ENCODE results near the gene GIPC2.

The GIPC2 gene

GRCh38 chr1:78060857-78061563 is 15.2 kb downstream of the GIPC2 start:
- TF ChIP-seq TCF12 (IDR thresholded peaks at IDR 0.05; ENCODE audit: low read depth): no peak
- no peak for TF ChIP-seq YY1 (IDR thresholded peaks at IDR 0.05; ENCODE audit: low read depth)
- TF ChIP-seq CEBPB (IDR thresholded peaks at IDR 0.05): no peak
- no peak for TF ChIP-seq RAD21 (IDR thresholded peaks at IDR 0.05; ENCODE audit: low read depth)
- no peak for TF ChIP-seq TEAD4 (IDR thresholded peaks at IDR 0.05)
- TF ChIP-seq MAX (IDR thresholded peaks at IDR 0.05): no peak
- TF ChIP-seq EP300 (IDR thresholded peaks at IDR 0.05; ENCODE audit: borderline replicate concordance): no peak
- no peak for TF ChIP-seq TAF1 (IDR thresholded peaks at IDR 0.05; ENCODE audit: low read depth)
- TF ChIP-seq, protein P1, sequence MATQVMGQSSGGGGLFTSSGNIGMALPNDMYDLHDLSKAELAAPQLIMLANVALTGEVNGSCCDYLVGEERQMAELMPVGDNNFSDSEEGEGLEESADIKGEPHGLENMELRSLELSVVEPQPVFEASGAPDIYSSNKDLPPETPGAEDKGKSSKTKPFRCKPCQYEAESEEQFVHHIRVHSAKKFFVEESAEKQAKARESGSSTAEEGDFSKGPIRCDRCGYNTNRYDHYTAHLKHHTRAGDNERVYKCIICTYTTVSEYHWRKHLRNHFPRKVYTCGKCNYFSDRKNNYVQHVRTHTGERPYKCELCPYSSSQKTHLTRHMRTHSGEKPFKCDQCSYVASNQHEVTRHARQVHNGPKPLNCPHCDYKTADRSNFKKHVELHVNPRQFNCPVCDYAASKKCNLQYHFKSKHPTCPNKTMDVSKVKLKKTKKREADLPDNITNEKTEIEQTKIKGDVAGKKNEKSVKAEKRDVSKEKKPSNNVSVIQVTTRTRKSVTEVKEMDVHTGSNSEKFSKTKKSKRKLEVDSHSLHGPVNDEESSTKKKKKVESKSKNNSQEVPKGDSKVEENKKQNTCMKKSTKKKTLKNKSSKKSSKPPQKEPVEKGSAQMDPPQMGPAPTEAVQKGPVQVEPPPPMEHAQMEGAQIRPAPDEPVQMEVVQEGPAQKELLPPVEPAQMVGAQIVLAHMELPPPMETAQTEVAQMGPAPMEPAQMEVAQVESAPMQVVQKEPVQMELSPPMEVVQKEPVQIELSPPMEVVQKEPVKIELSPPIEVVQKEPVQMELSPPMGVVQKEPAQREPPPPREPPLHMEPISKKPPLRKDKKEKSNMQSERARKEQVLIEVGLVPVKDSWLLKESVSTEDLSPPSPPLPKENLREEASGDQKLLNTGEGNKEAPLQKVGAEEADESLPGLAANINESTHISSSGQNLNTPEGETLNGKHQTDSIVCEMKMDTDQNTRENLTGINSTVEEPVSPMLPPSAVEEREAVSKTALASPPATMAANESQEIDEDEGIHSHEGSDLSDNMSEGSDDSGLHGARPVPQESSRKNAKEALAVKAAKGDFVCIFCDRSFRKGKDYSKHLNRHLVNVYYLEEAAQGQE (IDR thresholded peaks at IDR 0.05; ENCODE audit: low read depth): no peak
- TF ChIP-seq FOXM1 (IDR thresholded peaks at IDR 0.05; ENCODE audit: borderline replicate concordance, low read depth): no peak
- no peak for TF ChIP-seq CREB1 (IDR thresholded peaks at IDR 0.05; ENCODE audit: low read depth)
- TF ChIP-seq NFIC (IDR thresholded peaks at IDR 0.05): no peak
- no peak for TF ChIP-seq ZBTB7A (IDR thresholded peaks at IDR 0.05; ENCODE audit: low read depth)
- no peak for TF ChIP-seq USF1 (IDR thresholded peaks at IDR 0.05)
- no peak for TF ChIP-seq EGR1 (IDR thresholded peaks at IDR 0.05)

DNA sequence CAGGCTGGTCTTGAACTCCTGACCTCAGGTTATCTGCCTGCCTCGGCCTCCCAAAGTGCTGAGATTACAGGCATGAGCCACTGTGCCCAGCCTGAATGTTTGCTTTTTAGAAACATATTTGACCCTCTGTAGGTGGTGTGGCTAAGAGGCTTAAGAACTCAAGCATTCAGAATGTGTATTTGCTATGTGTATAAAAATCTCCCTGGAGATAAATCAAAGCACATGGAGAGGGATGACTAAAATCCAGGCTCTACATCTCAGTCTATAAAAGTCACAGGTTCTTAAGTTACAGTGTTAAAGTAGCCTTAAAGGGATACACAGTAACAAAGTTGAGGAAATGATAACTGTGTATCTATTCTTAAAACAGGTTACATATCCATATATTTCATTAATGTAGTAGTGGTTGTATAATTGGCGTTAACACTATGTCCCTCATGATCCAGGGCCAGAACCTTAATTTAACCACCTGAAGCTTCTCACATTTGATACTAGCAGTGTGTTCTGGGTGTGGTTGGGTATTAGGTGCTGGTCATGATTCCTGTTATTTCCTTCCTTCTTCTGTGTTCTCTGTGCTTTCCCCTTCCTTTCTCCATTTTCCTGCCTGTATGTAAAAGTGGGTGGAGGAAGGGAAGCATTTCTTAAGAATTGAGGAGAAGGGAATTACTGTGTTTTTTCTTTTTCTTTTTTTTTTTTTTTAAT is 16.2 kb downstream of the GIPC2 start:
- TF ChIP-seq, protein P1 (IDR thresholded peaks at IDR 0.05; ENCODE audit: low read depth): no peak
- no peak for TF ChIP-seq FOXM1 (IDR thresholded peaks at IDR 0.05; ENCODE audit: borderline replicate concordance, low read depth)
- no peak for TF ChIP-seq RAD21 (IDR thresholded peaks at IDR 0.05; ENCODE audit: low read depth)
- TF ChIP-seq EP300 (IDR thresholded peaks at IDR 0.05; ENCODE audit: borderline replicate concordance): no peak
- TF ChIP-seq USF1 (IDR thresholded peaks at IDR 0.05): no peak
- TF ChIP-seq NFIC (IDR thresholded peaks at IDR 0.05): no peak
- TF ChIP-seq TCF12 (IDR thresholded peaks at IDR 0.05; ENCODE audit: low read depth): no peak
- TF ChIP-seq CREB1 (IDR thresholded peaks at IDR 0.05; ENCODE audit: low read depth): no peak
- no peak for TF ChIP-seq YY1 (IDR thresholded peaks at IDR 0.05; ENCODE audit: low read depth)
- TF ChIP-seq MAX (IDR thresholded peaks at IDR 0.05): no peak
- no peak for TF ChIP-seq TAF1 (IDR thresholded peaks at IDR 0.05; ENCODE audit: low read depth)
- no peak for TF ChIP-seq EGR1 (IDR thresholded peaks at IDR 0.05)
- no peak for TF ChIP-seq TEAD4 (IDR thresholded peaks at IDR 0.05)
- TF ChIP-seq CEBPB (IDR thresholded peaks at IDR 0.05): no peak
- TF ChIP-seq ZBTB7A (IDR thresholded peaks at IDR 0.05; ENCODE audit: low read depth): no peak

- TF ChIP-seq, protein P1 (IDR thresholded peaks at IDR 0.05; ENCODE audit: low read depth): no peak
- TF ChIP-seq RAD21 (IDR thresholded peaks at IDR 0.05; ENCODE audit: low read depth): no peak
- TF ChIP-seq EP300 (IDR thresholded peaks at IDR 0.05; ENCODE audit: borderline replicate concordance): no peak
- no peak for TF ChIP-seq CREB1 (IDR thresholded peaks at IDR 0.05; ENCODE audit: low read depth)
- TF ChIP-seq TAF1 (IDR thresholded peaks at IDR 0.05; ENCODE audit: low read depth): no peak
- no peak for TF ChIP-seq USF1 (IDR thresholded peaks at IDR 0.05)
- no peak for TF ChIP-seq TEAD4 (IDR thresholded peaks at IDR 0.05)
- no peak for TF ChIP-seq TCF12 (IDR thresholded peaks at IDR 0.05; ENCODE audit: low read depth)
Measured at GRCh38 chr1:78068681-78069283, 23.0 kb downstream of the GIPC2 start.
